GM12878 (cell line): ENCODE results near the gene ROCK2. TPM values are rescaled to one million over a fixed set of nuclear protein-coding genes. Genes with fewer than 3 reads are reported as not detected.

Experiments
- ATAC-seq: fragments of 200-7000 bp; cut with Tn5 transposase; 3 replicates; pipeline ENCODE4 v1.9.1; 2020; ENCODE audit warnings: mild to moderate bottlenecking, moderate library complexity
- BruUV-seq: library from RNA; stranded (reverse); fragments of 400-500 nt; replicated peaks from 2 replicates; lab custom pipeline; 2021; lab: Mats Ljungman, UMichigan
- CTCF ChIA-PET: fragments of 300-600 bp; sonication (Branson Sonifier 250); formaldehyde crosslinking; extraction: SDS; loops from one replicate; lab custom pipeline; 2021; ENCODE audit warnings: inconsistent platforms; lab: Yijun Ruan, JAX
- POLR2A ChIA-PET: fragments of 350-600 bp; formaldehyde crosslinking; extraction: SDS; loops from one replicate; lab custom pipeline; 2021; ENCODE audit warnings: inconsistent platforms; lab: Charles Lee
- RAD21 ChIA-PET: fragments of 300-600 bp; sonication (Branson Sonifier 250); formaldehyde crosslinking; loops from one replicate; lab custom pipeline; 2023; ENCODE audit warnings: antibody characterized with exemption; ENCODE audit not compliant: unreplicated experiment; lab: Charles Lee
- SMC1A ChIA-PET: fragments of 300-600 bp; sonication (Branson Sonifier 250); formaldehyde crosslinking; loops from one replicate; lab custom pipeline; 2023; ENCODE audit not compliant: unreplicated experiment, uncharacterized antibody; lab: Charles Lee
- DNase-seq: peaks from one replicate; pipeline ENCODE4 v3.0.0-alpha.2; 2011; ENCODE audit warnings: low read depth, low spot score
- FAIRE-seq: peaks from 3 replicates; lab custom pipeline; 2011; peaks lifted over from hg19 to GRCh38; lab: Jason Lieb, UNC
- H2AFZ ChIP-seq: 2 replicates; pipeline ENCODE4 v1.6.0; 2011; ENCODE audit warnings: low read depth, low read length, control low read depth; ENCODE audit not compliant: control insufficient read depth
- H3K27ac ChIP-seq: 2 replicates; pipeline ENCODE4 v1.5.1; 2011; ENCODE audit warnings: control low read depth; ENCODE audit not compliant: control insufficient read depth, insufficient read depth
- H3K27me3 ChIP-seq, 2 experiments: replicated peaks in 1 of 2; 2 replicates each; pipeline versions ENCODE4 v1.6.0 to v1.6.1; 2011; ENCODE audit warnings: low read length in 1 of 2; ENCODE audit not compliant: control insufficient read depth in 2 of 2, insufficient read depth in 2 of 2
- H3K36me3 ChIP-seq, 2 experiments: 2 replicates each; pipeline ENCODE4 v1.5.1; 2011; ENCODE audit warnings: low read length in 1 of 2; ENCODE audit not compliant: control insufficient read depth in 2 of 2, insufficient read depth in 2 of 2
- H3K4me1 ChIP-seq: 2 replicates; pipeline ENCODE4 v1.6.1; 2011; ENCODE audit warnings: mild to moderate bottlenecking, low read length, moderate library complexity, mixed read lengths; ENCODE audit not compliant: control insufficient read depth, insufficient read depth
- H3K4me2 ChIP-seq: 2 replicates; pipeline ENCODE4 v1.6.0; 2011; ENCODE audit warnings: control low read depth; ENCODE audit not compliant: control insufficient read depth, insufficient read depth
- H3K4me3 ChIP-seq: fragments of 200-600 bp; sonication (generic); 2 replicates; pipeline ENCODE4 v1.5.1; 2016
- H3K79me2 ChIP-seq: 2 replicates; pipeline ENCODE4 v1.6.0; 2011; ENCODE audit warnings: low read length; ENCODE audit not compliant: control insufficient read depth, insufficient read depth
- H3K9ac ChIP-seq: 2 replicates; pipeline ENCODE4 v1.8.0; 2011; ENCODE audit warnings: low read length, control low read depth, mixed read lengths; ENCODE audit not compliant: control insufficient read depth, insufficient read depth
- H3K9me3 ChIP-seq: replicated peaks from 3 replicates; pipeline ENCODE4 v1.5.1; 2011; ENCODE audit warnings: mild to moderate bottlenecking, low read length; ENCODE audit not compliant: control insufficient read depth, insufficient read depth
- H4K20me1 ChIP-seq: 2 replicates; pipeline ENCODE4 v1.6.0; 2011; ENCODE audit not compliant: control insufficient read depth, insufficient read depth
- CBX5 ChIP-seq: sonication (generic); IDR thresholded peaks from 2 replicates; pipeline ENCODE4 v1.6.1; 2016; ENCODE audit warnings: low read depth, moderate library complexity, mild to moderate bottlenecking, inconsistent platforms
- PAX8 ChIP-seq: fragments of 450-650 bp; IDR thresholded peaks from 2 replicates; pipeline ENCODE4 v1.6.1; 2017; ENCODE audit warnings: mild to moderate bottlenecking, moderate library complexity
- PBX3 ChIP-seq: IDR thresholded peaks from 2 replicates; pipeline ENCODE4 v1.6.1; 2011; ENCODE audit warnings: mild to moderate bottlenecking, low read depth, low read length, moderate library complexity; ENCODE audit not compliant: insufficient replicate concordance
- RAD51 ChIP-seq: fragments of 450-650 bp; IDR thresholded peaks from 2 replicates; pipeline ENCODE4 v1.6.1; 2016; ENCODE audit warnings: moderate library complexity, mild to moderate bottlenecking, inconsistent platforms
- REST ChIP-seq: IDR thresholded peaks from 2 replicates; pipeline ENCODE4 v1.6.1; 2012; ENCODE audit warnings: mild to moderate bottlenecking, low read depth, low read length
- TARDBP ChIP-seq: IDR thresholded peaks from 2 replicates; pipeline ENCODE4 v1.6.1; 2016; ENCODE audit warnings: borderline replicate concordance
- USF1 ChIP-seq: IDR thresholded peaks from 2 replicates; pipeline ENCODE4 v1.6.1; 2011; ENCODE audit warnings: borderline replicate concordance, low read depth, mild to moderate bottlenecking, moderate library complexity, mixed read lengths, low read length; ENCODE audit not compliant: insufficient read depth; ENCODE audit errors: extremely low read length
- WGBS: methylation state at CpG from one replicate; pipeline ENCODE4 v1.1.6; 2016; ENCODE audit warnings: low lambda C conversion rate; ENCODE audit not compliant: insufficient replicate concordance, insufficient coverage; ENCODE audit errors: missing lambda C conversion rate; 5-methylcytosine and 5-hydroxymethylcytosine counted together
- in situ Hi-C: fragments of 300-500 bp; cut with MboI; formaldehyde crosslinking; loops from 9 replicates; pipeline ENCODE4 v1.14.3; 2018; ENCODE audit warnings: mixed read lengths
- intact Hi-C: fragments of 100-400 bp; cut with micrococcal nuclease; formaldehyde crosslinking; loops from one replicate; pipeline ENCODE4 v1.14.2; 2022; ENCODE audit not compliant: unreplicated experiment
- polyA plus RNA-seq, 11 experiments: library from polyadenylated mRNA; depleted of rRNA in 4 of 11; unstranded in 6 of 11; stranded (reverse) in 5 of 11; fragments of >200 nt; fragmentation: Nextera tagmentation in 4 of 11; fragmentation: Illumina TruSeq in 1 of 11; extraction: Ambion mirVana in 4 of 11; extraction: Trizol in 1 of 11; gene quantifications; 1 replicate in 1 of 11; 2 replicates in 10 of 11; pipeline versions ENCODE4 v1.2.1 to v1.2.3, GENCODE V29; 2011 to 2016; ENCODE audit warnings: inconsistent platforms in 2 of 11, missing spikeins in 2 of 11, low read depth in 1 of 11
- total RNA-seq, 4 experiments: library from RNA; depleted of rRNA in 3 of 4; stranded (reverse); fragments of >200 nt in 3 of 4; fragmentation: Illumina TruSeq in 1 of 4; extraction: Trizol in 1 of 4; gene quantifications; 2 replicates each; pipeline versions ENCODE4 v1.2.1 to v1.2.3, GENCODE V29; 2013 to 2021

Gene ROCK2
- total and polyA plus RNA-seq, 10 of the 15 experiments (the other 5 are each of a cell fraction or from before 2014, with no cell fraction given) = 4.6 to 22.1 (median 8.3) TPM

- no peak for ATAC-seq
- ChIA-PET POLR2A (interaction anchor here (1.0 kb wide), 1 partner anchor 14 kb away, joined by 4 read pairs; no protein-coding TSS in a partner anchor), CTCF (no interaction called here), SMC1A (no interaction called here), RAD21 (no interaction called here)
- Histone ChIP-seq H3K4me1 (no peaks in the 10 kb centered on the region), H3K4me3 (no peak overlapping the region), H4K20me1 (no peaks in the 10 kb centered on the region), H3K9me3 (no peaks in the 10 kb centered on the region; the same call in 2 of the 3 replicates), H3K79me2 (no peaks in the 10 kb centered on the region), H2AFZ (no peak overlapping the region), H3K9ac (no peak overlapping the region), H3K4me2 (no peak overlapping the region), H3K27me3 (peaks cover 0 to 3% of the 10 kb centered on the region in 2 experiments; a peak in 1 of 4 replicates), H3K27ac (no peak overlapping the region), H3K36me3 (no peaks in the 10 kb centered on the region)
- no peak for FAIRE-seq
- intact Hi-C loops = no loop called here
- BruUV-seq = no TSS peak
- in situ Hi-C loops = no loop called here
- no peak for TF ChIP-seq RAD51
- no peak for TF ChIP-seq TARDBP
- no peak for TF ChIP-seq CBX5
- no peak for TF ChIP-seq PAX8
- no peak for TF ChIP-seq REST
- TF ChIP-seq USF1 = no peak
- TF ChIP-seq PBX3 = no peak
- no peak for DNase-seq
- WGBS = 25% methylated on average over 2 of the region's 3 CpGs
These were observed 197.2 kb downstream of the ROCK2 start for GRCh38 chr2:11147263-11147662.
